Omental fat pad (tissue), 4 donors: ENCODE measurements around the gene DHX35. TPM values are rescaled to one million over a fixed set of nuclear protein-coding genes. Genes with fewer than 3 reads are reported as not detected.

Source experiments
- ATAC-seq: fragments of 150-250 bp; one replicate; pipeline ENCODE4 v1.9.1; 2016; ENCODE audit warnings: mild to moderate bottlenecking, moderate library complexity; ENCODE audit not compliant: low FRiP score
- DNase-seq: peaks from one replicate; pipeline ENCODE4 v3.0.0-alpha.2; 2019; ENCODE audit warnings: low spot score
- total RNA-seq, 4 donors: library from RNA; depleted of rRNA; stranded (reverse); fragments of >200 nt; gene quantifications; one replicate each; pipeline ENCODE4 v1.1.0, GENCODE V29; 2016
- TF ChIP-seq, protein P1 (sequence below), 3 donors: fragments of 450-650 bp; IDR thresholded peaks; one replicate each; pipeline ENCODE4 v1.5.1; 2016 to 2017; ENCODE audit warnings: antibody characterized with exemption in 3 of 3, mild to moderate bottlenecking in 3 of 3, moderate library complexity in 2 of 3

Gene DHX35
- total RNA-seq, 4 donors from 2014 or later = 13.3 to 18.1 (median 15.5) TPM

DNA sequence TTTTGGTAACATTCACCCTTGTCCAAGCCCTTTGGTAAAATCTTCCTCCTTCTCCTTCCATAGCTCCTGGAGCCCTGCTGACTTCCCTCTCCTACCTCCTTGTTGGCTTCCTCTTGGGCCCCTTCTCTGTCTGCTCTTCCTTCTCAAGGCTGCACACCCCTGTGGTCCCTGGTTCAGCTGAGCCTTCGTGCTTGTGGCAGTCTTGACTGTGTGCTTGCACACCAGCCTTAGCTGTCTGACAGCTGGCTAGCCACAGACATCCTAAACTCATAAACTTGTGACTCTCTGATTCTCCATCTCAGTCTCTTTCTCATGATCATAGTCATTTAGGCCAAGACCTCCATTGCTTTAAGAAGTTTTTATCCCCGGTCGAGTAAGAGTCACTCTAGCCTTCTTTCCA, 37.1 kb downstream of the DHX35 start:
- TF ChIP-seq, protein P1, sequence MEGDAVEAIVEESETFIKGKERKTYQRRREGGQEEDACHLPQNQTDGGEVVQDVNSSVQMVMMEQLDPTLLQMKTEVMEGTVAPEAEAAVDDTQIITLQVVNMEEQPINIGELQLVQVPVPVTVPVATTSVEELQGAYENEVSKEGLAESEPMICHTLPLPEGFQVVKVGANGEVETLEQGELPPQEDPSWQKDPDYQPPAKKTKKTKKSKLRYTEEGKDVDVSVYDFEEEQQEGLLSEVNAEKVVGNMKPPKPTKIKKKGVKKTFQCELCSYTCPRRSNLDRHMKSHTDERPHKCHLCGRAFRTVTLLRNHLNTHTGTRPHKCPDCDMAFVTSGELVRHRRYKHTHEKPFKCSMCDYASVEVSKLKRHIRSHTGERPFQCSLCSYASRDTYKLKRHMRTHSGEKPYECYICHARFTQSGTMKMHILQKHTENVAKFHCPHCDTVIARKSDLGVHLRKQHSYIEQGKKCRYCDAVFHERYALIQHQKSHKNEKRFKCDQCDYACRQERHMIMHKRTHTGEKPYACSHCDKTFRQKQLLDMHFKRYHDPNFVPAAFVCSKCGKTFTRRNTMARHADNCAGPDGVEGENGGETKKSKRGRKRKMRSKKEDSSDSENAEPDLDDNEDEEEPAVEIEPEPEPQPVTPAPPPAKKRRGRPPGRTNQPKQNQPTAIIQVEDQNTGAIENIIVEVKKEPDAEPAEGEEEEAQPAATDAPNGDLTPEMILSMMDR (IDR thresholded peaks at IDR 0.05) = no peak
- no peak for DNase-seq
- ATAC-seq = no peak

DNA sequence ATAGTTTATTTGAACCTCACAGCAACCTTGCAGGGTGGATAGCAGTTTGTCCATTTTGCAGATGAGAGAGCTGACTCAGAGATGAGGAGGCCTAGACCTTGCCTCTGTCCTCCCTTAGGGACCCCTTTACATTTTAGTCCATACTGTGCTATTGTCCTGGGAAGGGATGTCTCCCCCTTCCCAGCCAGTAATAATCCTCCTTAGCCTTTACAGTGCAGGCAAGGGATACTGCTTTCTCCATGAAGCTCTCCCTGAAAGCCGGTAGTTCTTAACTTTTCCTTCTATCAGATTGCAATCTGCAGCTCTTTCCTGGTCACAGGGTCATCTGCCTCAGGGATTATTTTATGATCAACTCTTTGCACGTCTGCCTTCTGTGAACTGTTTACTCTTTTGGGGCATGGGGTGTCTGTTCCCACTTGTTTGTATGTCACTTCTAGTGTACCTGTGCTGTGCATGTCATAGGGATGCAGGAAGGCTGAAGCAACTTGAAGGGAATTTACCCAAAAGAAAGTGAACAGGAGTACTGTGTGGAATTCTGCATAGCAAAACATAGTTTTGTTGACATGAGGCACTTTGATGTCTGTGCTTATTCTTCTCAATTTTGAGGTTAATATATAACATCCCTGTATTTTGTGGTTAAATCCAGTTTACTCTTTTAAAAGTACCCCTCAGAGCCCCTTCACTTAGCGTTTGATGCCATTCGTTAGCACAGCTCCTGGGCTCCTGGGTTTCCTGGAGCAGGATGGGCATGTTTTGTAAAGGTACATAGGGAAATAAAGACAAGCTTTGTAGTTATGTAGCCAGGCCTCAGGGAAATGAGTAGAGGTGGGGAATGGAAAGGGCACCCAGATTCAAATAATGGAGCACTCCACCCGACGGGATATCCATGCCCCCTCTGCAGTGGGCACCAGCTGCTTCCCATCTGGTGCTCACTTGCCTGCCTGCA, 38.1 kb downstream of the DHX35 start:
- no peak for DNase-seq
- TF ChIP-seq, protein P1 (IDR thresholded peaks at IDR 0.05) = no peak
- no peak for ATAC-seq

DNA sequence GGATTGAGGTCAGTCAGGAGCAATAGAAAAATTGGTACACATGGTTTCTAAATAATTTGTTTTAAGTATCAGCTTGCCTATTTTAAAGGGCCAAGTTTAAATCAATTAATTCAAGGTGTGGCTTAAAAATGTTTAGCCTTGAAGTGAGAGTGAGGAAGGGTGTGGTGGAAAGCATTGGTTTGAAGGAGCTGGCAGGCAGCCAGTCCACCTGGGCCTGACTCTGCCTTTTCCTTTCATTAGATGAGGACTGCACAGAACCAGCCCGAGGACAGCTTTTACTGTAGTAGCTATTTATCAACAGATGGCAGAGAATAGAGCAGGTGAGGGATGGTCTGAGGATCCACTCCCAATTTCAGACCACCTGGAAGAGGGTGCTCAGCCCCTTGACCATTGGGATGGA, 42.4 kb downstream of the DHX35 start:
- DNase-seq (no peak), ATAC-seq (no peak)
- TF ChIP-seq, protein P1 (IDR thresholded peaks at IDR 0.05) = no peak

DNA sequence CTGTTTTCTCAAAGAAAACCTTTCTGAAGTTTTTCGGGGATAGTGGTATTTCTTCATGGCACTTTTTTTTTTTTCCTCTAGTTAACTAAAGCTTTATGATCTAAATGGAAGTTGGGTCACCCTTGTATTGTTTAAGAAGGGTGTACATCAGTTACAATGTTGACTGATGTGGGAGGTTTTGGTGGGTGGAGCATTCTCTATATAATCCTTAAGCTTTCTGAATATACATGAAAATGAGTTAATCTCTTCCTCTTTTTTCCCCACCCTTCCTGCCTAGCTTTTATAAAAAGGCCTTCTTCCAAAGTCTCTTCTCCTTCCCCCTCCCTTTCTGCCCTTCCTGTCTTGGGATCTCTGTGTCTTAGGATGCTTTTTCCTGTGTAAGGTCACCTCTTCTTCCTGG, 47.2 kb downstream of the DHX35 start:
- no peak for DNase-seq
- ATAC-seq = no peak
- TF ChIP-seq, protein P1 (IDR thresholded peaks at IDR 0.05) = no peak

DNA sequence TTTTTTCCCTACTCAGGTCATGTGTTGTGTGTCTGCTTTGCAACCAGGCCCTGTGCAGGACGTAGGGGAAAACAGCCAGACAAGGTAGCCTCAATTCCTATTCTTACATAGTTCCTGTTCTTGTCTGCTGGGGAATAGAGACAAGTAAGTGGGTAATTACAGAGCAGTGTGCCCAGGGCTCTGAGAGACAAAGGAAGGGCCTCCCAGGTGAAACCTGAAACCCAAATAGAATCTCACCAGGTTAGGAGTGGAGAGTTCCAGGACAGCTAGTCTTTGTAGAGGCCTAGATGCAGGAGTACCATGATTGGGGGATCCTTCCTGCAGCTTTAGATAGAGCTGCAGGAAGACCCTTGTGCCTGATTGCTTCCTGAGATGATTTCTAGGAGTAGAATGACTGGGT, 48.4 kb downstream of the DHX35 start:
- DNase-seq (no peak), ATAC-seq (no peak)
- TF ChIP-seq, protein P1 (IDR thresholded peaks at IDR 0.05) = no peak

DNA sequence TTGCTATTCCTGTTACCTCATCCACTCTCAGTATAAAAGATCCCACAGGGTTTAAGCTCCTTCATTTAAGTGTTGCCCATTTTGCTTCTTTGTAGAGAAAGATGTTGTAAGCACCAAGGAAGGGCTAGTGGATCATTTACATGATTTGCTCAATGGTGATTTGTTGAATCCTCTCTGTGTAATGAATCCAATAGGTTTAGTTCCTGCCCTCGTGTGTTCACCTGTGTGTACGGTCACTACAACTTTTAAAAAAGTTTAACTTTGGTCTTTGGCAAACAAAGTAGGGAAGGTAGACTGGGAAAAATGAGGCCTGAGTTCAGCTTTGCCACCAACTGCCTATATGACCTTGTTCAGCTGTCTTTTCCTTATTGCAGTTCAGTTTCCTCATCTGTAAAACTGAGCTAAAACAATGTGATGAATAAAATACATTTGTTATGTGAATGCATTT, 51.5 kb downstream of the DHX35 start:
- TF ChIP-seq, protein P1 (IDR thresholded peaks at IDR 0.05) = no peak
- ATAC-seq (no peak), DNase-seq (no peak)

DNA sequence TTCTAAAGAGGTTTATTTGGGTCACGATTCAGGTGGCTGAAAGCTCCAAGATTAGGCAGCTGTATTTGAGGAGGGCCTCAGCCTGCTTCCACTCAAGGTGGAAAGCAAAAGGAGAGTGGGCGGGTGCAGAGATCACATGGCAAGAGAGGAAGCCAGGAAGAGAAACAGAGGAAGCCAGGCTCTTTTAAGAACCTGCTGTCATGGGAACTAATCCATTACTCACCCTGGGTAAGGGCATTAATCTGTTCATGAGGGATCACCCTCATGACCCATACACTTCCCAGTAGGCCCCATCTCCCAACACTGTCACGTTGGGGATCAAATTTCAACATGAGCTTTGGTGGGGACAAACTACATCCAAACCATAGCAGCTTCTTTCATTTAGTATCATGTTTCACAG, 53.9 kb downstream of the DHX35 start:
- TF ChIP-seq, protein P1 (IDR thresholded peaks at IDR 0.05) = no peak
- no peak for ATAC-seq

More for the DNA sequence above, 53.9 kb downstream of the DHX35 start:
- DNase-seq = no peak
